Adrenal gland (tissue), 12 donors: ENCODE measurements around the gene ANKRD28. TPM values are rescaled to one million over a fixed set of nuclear protein-coding genes. Genes with fewer than 3 reads are reported as not detected.

Experiments used
- DNase-seq, 7 donors: peaks; one replicate each; pipeline ENCODE4 v3.0.0-alpha.2; 2019 to 2020
- H3K27ac ChIP-seq, 5 donors: fragments of 200-600 bp; sonication (generic) in 4 of 5; 1 replicate in 3 of 5; 2 replicates in 2 of 5; pipeline versions ENCODE4 v1.5.1 to v1.8.0; 2016 to 2020; ENCODE audit warnings: mild to moderate bottlenecking in 1 of 5
- H3K27me3 ChIP-seq: fragments of 200-600 bp; 2 replicates; pipeline ENCODE4 v1.8.0; 2021
- H3K36me3 ChIP-seq, 2 donors: fragments of 200-600 bp; replicated peaks in 1 of 2; 1 replicate in 1 of 2; 2 replicates in 1 of 2; pipeline versions ENCODE4 v1.5.1 to v1.8.0; 2018 to 2022
- H3K4me1 ChIP-seq, 2 donors: fragments of 200-600 bp; replicated peaks in 1 of 2; 1 replicate in 1 of 2; 2 replicates in 1 of 2; pipeline versions ENCODE4 v1.5.1 to v1.8.0; 2018 to 2021
- H3K4me3 ChIP-seq, 4 donors: fragments of 200-600 bp; sonication (generic) in 3 of 4; one replicate each; pipeline ENCODE4 v1.5.1; 2016 to 2018
- H3K9me3 ChIP-seq, 3 donors: fragments of 200-600 bp; sonication (generic) in 1 of 3; replicated peaks in 1 of 3; 1 replicate in 2 of 3; 2 replicates in 1 of 3; pipeline versions ENCODE4 v1.5.1 to v1.8.0; 2016 to 2021
- POLR2A ChIP-seq, 2 donors: fragments of 450-650 bp; IDR thresholded peaks; one replicate each; pipeline ENCODE4 v1.6.1; 2017; ENCODE audit warnings: antibody characterized with exemption in 2 of 2, mild to moderate bottlenecking in 2 of 2, moderate library complexity in 1 of 2
- WGBS, 4 donors: extraction: QIAGEN DNeasy Blood & Tissue Kit in 2 of 4; methylation state at CpG; one replicate each; pipeline versions ENCODE4 v1.1.5 to v1.1.7; 2013 to 2017; 5-methylcytosine and 5-hydroxymethylcytosine counted together
- intact Hi-C, 2 donors: fragments of 100-400 bp; cut with DNase I; formaldehyde crosslinking; loops; one replicate each; pipeline versions ENCODE4 v1.14.1 to v1.15.0; 2022 to 2023
- polyA plus RNA-seq, 3 donors: library from polyadenylated mRNA; stranded (reverse); fragments of 200-250 nt in 2 of 3; fragments of 350-450 nt in 1 of 3; fragmentation: Illumina TruSeq in 1 of 3; extraction: RNeasy Lipid Tissue Mini Kit (QIAGEN cat#74804) in 1 of 3; gene quantifications; one replicate each; pipeline ENCODE4 v1.2.3, GENCODE V29; 2013 to 2014
- total RNA-seq, 9 donors: library from RNA; depleted of rRNA in 4 of 9; stranded (reverse); fragments of >200 nt in 4 of 9; fragments of 120-200 nt in 1 of 9; fragmentation: NEBNext Ultra II Directional in 1 of 9; extraction: Animal tissue kit (Norgen Biotek cat#: 25700) in 1 of 9; gene quantifications; one replicate each; pipeline versions ENCODE4 v1.1.0 to v1.2.4, GENCODE V29; 2013 to 2023
- TF ChIP-seq, protein P1 (sequence below), 6 experiments: fragments of 450-650 bp in 4 of 6; fragments of 200-600 bp in 2 of 6; sonication (generic) in 1 of 6; IDR thresholded peaks; 1 replicate in 5 of 6; 2 replicates in 1 of 6; pipeline versions ENCODE4 v1.5.1 to v1.8.0; 2016 to 2021; ENCODE audit warnings: antibody characterized with exemption in 6 of 6, mild to moderate bottlenecking in 2 of 6, moderate library complexity in 1 of 6
- donor health status: healthy with polysubstance abuse.
- donor health status: Bipolar disorder and iron deficiency.
- donor health status: DM: yes; HTN: yes; CAD: no.
- donor health status: DM: no; HTN: no; CAD: no.
- donor health status: DM: no; HTN: no; CAD: no.
- donor health status: DM: yes; HTN: yes; CAD: no.

Gene ANKRD28
- total and polyA plus RNA-seq, 12 donors: 11.0 to 71.7 (median 34.5) TPM

DNA sequence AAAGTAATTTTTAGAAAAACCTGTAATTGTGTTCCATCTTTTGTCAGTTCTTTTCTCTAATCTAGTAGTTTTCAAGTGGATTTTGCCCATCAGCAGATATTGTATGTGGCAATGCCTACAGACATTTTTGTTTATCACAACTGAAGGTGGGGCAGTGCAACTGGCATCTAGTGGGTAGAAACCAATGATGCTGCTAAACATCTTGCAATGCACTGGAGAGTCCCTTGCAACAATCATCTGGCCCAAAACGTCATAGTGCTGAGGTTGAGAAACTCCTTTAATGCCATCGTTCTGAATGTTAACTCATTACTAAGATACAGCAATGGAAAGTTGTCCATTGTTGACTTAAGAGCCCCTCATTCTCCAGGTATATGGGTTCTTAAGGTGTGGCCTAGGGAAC, 116.1 kb downstream of the ANKRD28 start:
- H3K4me3 ChIP-seq: no peak overlapping the region
- intact Hi-C loops: no loop called here
- peaks cover 0 to 4% (median 0%) of the 10 kb centered on the region in 3 donors for H3K9me3 ChIP-seq
- peaks cover 7 to 18% of the 10 kb centered on the region in 2 donors for H3K4me1 ChIP-seq
- no peaks in the 10 kb centered on the region for H3K27me3 ChIP-seq
- 80 to 90% (median 86%) methylated on average over 2 of the region's 2 CpGs for WGBS, 4 donors
- peaks cover 0 to 9% of the 10 kb centered on the region in 2 donors for H3K36me3 ChIP-seq
- H3K27ac ChIP-seq: no peak overlapping the region
- no peak for DNase-seq
- no peak for TF ChIP-seq POLR2A (IDR thresholded peaks at IDR 0.05)
- TF ChIP-seq, protein P1, sequence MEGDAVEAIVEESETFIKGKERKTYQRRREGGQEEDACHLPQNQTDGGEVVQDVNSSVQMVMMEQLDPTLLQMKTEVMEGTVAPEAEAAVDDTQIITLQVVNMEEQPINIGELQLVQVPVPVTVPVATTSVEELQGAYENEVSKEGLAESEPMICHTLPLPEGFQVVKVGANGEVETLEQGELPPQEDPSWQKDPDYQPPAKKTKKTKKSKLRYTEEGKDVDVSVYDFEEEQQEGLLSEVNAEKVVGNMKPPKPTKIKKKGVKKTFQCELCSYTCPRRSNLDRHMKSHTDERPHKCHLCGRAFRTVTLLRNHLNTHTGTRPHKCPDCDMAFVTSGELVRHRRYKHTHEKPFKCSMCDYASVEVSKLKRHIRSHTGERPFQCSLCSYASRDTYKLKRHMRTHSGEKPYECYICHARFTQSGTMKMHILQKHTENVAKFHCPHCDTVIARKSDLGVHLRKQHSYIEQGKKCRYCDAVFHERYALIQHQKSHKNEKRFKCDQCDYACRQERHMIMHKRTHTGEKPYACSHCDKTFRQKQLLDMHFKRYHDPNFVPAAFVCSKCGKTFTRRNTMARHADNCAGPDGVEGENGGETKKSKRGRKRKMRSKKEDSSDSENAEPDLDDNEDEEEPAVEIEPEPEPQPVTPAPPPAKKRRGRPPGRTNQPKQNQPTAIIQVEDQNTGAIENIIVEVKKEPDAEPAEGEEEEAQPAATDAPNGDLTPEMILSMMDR (IDR thresholded peaks at IDR 0.05): no peak

DNA sequence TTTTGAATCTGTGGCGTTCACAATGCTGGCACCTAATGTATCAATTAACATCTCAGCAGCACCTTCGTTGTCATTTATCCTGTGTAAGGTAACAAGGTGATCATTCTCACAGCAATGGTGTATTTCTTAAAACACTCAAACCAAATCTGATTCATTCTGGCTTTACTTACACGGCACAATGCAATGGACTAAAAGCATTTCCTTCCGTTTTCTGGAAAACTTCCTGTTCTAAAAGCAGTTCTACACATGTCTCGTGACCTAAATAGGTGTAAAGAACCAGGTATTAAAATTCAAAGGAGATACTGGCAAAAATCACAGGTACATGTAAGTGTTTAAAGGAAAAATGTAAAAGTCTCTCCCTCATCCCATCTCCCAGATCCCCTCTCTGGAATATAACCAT, 118.5 kb downstream of the ANKRD28 start:
- peaks cover 0 to 15% of the 10 kb centered on the region in 2 donors for H3K36me3 ChIP-seq
- peaks cover 7 to 24% of the 10 kb centered on the region in 2 donors for H3K4me1 ChIP-seq
- DNase-seq: no peak
- peaks cover 0 to 4% (median 0%) of the 10 kb centered on the region in 3 donors for H3K9me3 ChIP-seq
- no peak overlapping the region for H3K27ac ChIP-seq
- TF ChIP-seq POLR2A (IDR thresholded peaks at IDR 0.05): no peak
- TF ChIP-seq, protein P1 (IDR thresholded peaks at IDR 0.05): no peak
- H3K4me3 ChIP-seq: no peak overlapping the region
- 83 to 95% (median 86%) methylated on average over 5 of the region's 5 CpGs for WGBS, 4 donors
- intact Hi-C loops: no loop called here
- H3K27me3 ChIP-seq: no peaks in the 10 kb centered on the region

DNA sequence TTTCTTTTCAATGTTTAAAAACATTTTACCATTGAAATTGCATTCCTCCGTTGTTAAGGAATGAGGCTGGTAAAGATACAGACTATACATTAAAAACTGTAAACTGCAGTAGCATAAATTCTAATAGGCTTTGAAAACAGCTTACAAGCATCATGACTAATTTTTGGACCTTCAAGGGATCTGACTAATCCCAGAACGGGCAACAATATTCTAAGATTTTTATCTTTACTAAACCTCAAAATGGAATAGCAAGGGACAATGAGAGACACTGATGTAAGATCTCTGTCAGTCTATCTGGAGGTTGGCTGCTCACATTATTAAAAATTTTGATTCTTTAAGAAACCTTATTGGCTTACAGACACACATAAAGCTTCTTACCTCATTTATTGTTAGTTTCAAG, 121.5 kb downstream of the ANKRD28 start:
- Histone ChIP-seq H3K9me3 (no peaks in the 10 kb centered on the region), H3K4me1 (peaks cover 0 to 6% of the 10 kb centered on the region in 2 donors), H3K27me3 (no peaks in the 10 kb centered on the region), H3K36me3 (peaks cover 0 to 15% of the 10 kb centered on the region in 2 donors), H3K4me3 (no peak overlapping the region), H3K27ac (no peak overlapping the region)
- intact Hi-C loops: no loop called here
- no peak for TF ChIP-seq POLR2A (IDR thresholded peaks at IDR 0.05)
- TF ChIP-seq, protein P1 (IDR thresholded peaks at IDR 0.05): no peak
- DNase-seq: no peak
- 72 to 81% (median 74%) methylated on average over 2 of the region's 2 CpGs for WGBS, 4 donors

DNA sequence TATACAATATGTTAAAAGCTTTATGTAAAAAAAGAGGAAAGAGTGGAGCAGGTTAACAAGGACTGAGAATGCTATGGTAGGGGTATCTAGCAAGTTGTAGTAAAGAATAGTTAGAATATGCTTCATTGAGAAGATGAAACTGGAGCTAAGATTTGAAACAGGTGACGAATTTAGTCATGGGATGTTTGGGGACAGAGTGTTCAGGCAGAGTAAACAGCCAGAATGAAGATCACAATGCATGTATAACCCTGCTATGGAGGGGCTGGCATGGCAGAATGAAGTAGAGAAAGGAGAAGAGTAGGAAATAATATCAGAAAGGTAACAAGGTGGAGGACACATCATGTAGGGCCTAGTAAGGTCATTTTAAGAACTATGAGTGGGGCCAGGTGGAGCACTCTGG, 124.2 kb downstream of the ANKRD28 start:
- no peaks in the 10 kb centered on the region for H3K27me3 ChIP-seq
- peaks cover 0 to 6% of the 10 kb centered on the region in 2 donors for H3K4me1 ChIP-seq
- no peak overlapping the region for H3K4me3 ChIP-seq
- H3K27ac ChIP-seq: no peak overlapping the region
- no peaks in the 10 kb centered on the region for H3K9me3 ChIP-seq
- TF ChIP-seq, protein P1 (IDR thresholded peaks at IDR 0.05): no peak
- DNase-seq: no peak
- intact Hi-C loops: no loop called here
- H3K36me3 ChIP-seq: peaks cover 0 to 20% of the 10 kb centered on the region in 2 donors
- WGBS, 4 donors: 91 to 100% (median 95%) methylated on average over 1 of the region's 1 CpG
